ENCODE measurements around the gene INPP5E.
A peak's percentile ranks its signal among the peaks of the same experiment; 100 is the strongest.

The INPP5E gene

GRCh38 chr9:136439481-136440408, at the start of gene INPP5E:
Gene INPP5E (minus strand): TSS chr9:136439845. CDS start chr9:136439419, 426 bp downstream.
- Histone ChIP-seq H3K36me3 (ENCODE audit: control insufficient read depth in 1 of 2, insufficient read depth in 2 of 2, low read length in 2 of 2) (peaks cover 24 to 50% of the 10 kb centered on the region in 2 donors), H3K27ac (ENCODE audit: low read depth, low read length) (no peak within 1 kb of the TSS), H3K4me1 (ENCODE audit: control insufficient read depth in 1 of 2, insufficient read depth in 2 of 2, low read length in 2 of 2) (peaks cover 23 to 25% of the 10 kb centered on the region in 2 donors), H3K9me3 (ENCODE audit: control insufficient read depth in 1 of 2, low read length in 2 of 2) (no peaks in the 10 kb centered on the region), H3K4me3 (ENCODE audit: low read depth in 1 of 2, low read length in 2 of 2) (peak within 1 kb of the TSS; percentile 77 to 85), H3K27me3 (ENCODE audit: control insufficient read depth in 1 of 2, insufficient read depth in 2 of 2, low read length in 2 of 2) (no peaks in the 10 kb centered on the region), H3K9ac (ENCODE audit: low read depth in 1 of 2, low read length in 2 of 2) (peak within 1 kb of the TSS; percentile 62 to 70)

GRCh38 chr9:136488247-136489214, 48.9 kb upstream of the INPP5E start:
- Histone ChIP-seq H3K27me3 (ENCODE audit: control insufficient read depth in 1 of 2, insufficient read depth in 2 of 2, low read length in 2 of 2) (no peaks in the 10 kb centered on the region), H3K9ac (ENCODE audit: low read depth in 1 of 2, low read length in 2 of 2) (no peak overlapping the region), H3K4me1 (ENCODE audit: control insufficient read depth in 1 of 2, insufficient read depth in 2 of 2, low read length in 2 of 2) (peaks cover 11 to 15% of the 10 kb centered on the region in 2 donors), H3K4me3 (ENCODE audit: low read depth in 1 of 2, low read length in 2 of 2) (no peak overlapping the region), H3K36me3 (ENCODE audit: control insufficient read depth in 1 of 2, insufficient read depth in 2 of 2, low read length in 2 of 2) (no peaks in the 10 kb centered on the region), H3K27ac (ENCODE audit: low read depth, low read length) (no peak overlapping the region), H3K9me3 (ENCODE audit: control insufficient read depth in 1 of 2, low read length in 2 of 2) (no peaks in the 10 kb centered on the region)

- H3K27me3 ChIP-seq (ENCODE audit: control insufficient read depth in 1 of 2, insufficient read depth in 2 of 2, low read length in 2 of 2) = no peaks in the 10 kb centered on the region
- no peak overlapping the region for H3K9ac ChIP-seq (ENCODE audit: low read depth in 1 of 2, low read length in 2 of 2)
- no peaks in the 10 kb centered on the region for H3K9me3 ChIP-seq (ENCODE audit: control insufficient read depth in 1 of 2, low read length in 2 of 2)
- no peak overlapping the region for H3K27ac ChIP-seq (ENCODE audit: low read depth, low read length)
- H3K4me3 ChIP-seq (ENCODE audit: low read depth in 1 of 2, low read length in 2 of 2) = no peak overlapping the region
- peaks cover 11 to 15% of the 10 kb centered on the region in 2 donors for H3K4me1 ChIP-seq (ENCODE audit: control insufficient read depth in 1 of 2, insufficient read depth in 2 of 2, low read length in 2 of 2)
- H3K36me3 ChIP-seq (ENCODE audit: control insufficient read depth in 1 of 2, insufficient read depth in 2 of 2, low read length in 2 of 2) = no peaks in the 10 kb centered on the region
Observed at GRCh38 chr9:136487672-136488071, 48.0 kb upstream of the INPP5E start.

GRCh38 chr9:136486823-136487620, 47.4 kb upstream of the INPP5E start:
- Histone ChIP-seq H3K27ac (ENCODE audit: low read depth, low read length) (no peak overlapping the region), H3K9ac (ENCODE audit: low read depth in 1 of 2, low read length in 2 of 2) (no peak overlapping the region), H3K9me3 (ENCODE audit: control insufficient read depth in 1 of 2, low read length in 2 of 2) (no peaks in the 10 kb centered on the region), H3K4me3 (ENCODE audit: low read depth in 1 of 2, low read length in 2 of 2) (no peak overlapping the region), H3K36me3 (ENCODE audit: control insufficient read depth in 1 of 2, insufficient read depth in 2 of 2, low read length in 2 of 2) (no peaks in the 10 kb centered on the region), H3K4me1 (ENCODE audit: control insufficient read depth in 1 of 2, insufficient read depth in 2 of 2, low read length in 2 of 2) (peaks cover 12 to 18% of the 10 kb centered on the region in 2 donors), H3K27me3 (ENCODE audit: control insufficient read depth in 1 of 2, insufficient read depth in 2 of 2, low read length in 2 of 2) (no peaks in the 10 kb centered on the region)

- Histone ChIP-seq H3K27ac (ENCODE audit: low read depth, low read length) (no peak overlapping the region), H3K4me3 (ENCODE audit: low read depth in 1 of 2, low read length in 2 of 2) (no peak overlapping the region), H3K9ac (ENCODE audit: low read depth in 1 of 2, low read length in 2 of 2) (no peak overlapping the region), H3K9me3 (ENCODE audit: control insufficient read depth in 1 of 2, low read length in 2 of 2) (no peaks in the 10 kb centered on the region), H3K27me3 (ENCODE audit: control insufficient read depth in 1 of 2, insufficient read depth in 2 of 2, low read length in 2 of 2) (no peaks in the 10 kb centered on the region), H3K36me3 (ENCODE audit: control insufficient read depth in 1 of 2, insufficient read depth in 2 of 2, low read length in 2 of 2) (no peaks in the 10 kb centered on the region), H3K4me1 (ENCODE audit: control insufficient read depth in 1 of 2, insufficient read depth in 2 of 2, low read length in 2 of 2) (peaks cover 20 to 26% of the 10 kb centered on the region in 2 donors)
Observed at GRCh38 chr9:136486131-136486530, 46.5 kb upstream of the INPP5E start.

GRCh38 chr9:136485049-136486045, 45.7 kb upstream of the INPP5E start:
- peak overlapping the region in 1 of 2 donors; percentile 6 for H3K9ac ChIP-seq (ENCODE audit: low read depth in 1 of 2, low read length in 2 of 2)
- no peak overlapping the region for H3K27ac ChIP-seq (ENCODE audit: low read depth, low read length)

GRCh38 chr9:136484153-136485048, 44.8 kb upstream of the INPP5E start:
- Histone ChIP-seq H3K27me3 (ENCODE audit: control insufficient read depth in 1 of 2, insufficient read depth in 2 of 2, low read length in 2 of 2) (no peaks in the 10 kb centered on the region), H3K36me3 (ENCODE audit: control insufficient read depth in 1 of 2, insufficient read depth in 2 of 2, low read length in 2 of 2) (peaks cover 0 to 3% of the 10 kb centered on the region in 2 donors), H3K4me3 (ENCODE audit: low read depth in 1 of 2, low read length in 2 of 2) (peak overlapping the region; percentile 66 to 73), H3K4me1 (ENCODE audit: control insufficient read depth in 1 of 2, insufficient read depth in 2 of 2, low read length in 2 of 2) (peaks cover 20 to 26% of the 10 kb centered on the region in 2 donors), H3K27ac (ENCODE audit: low read depth, low read length) (peak overlapping the region; percentile 100), H3K9ac (ENCODE audit: low read depth in 1 of 2, low read length in 2 of 2) (peak overlapping the region; percentile 43 to 84), H3K9me3 (ENCODE audit: control insufficient read depth in 1 of 2, low read length in 2 of 2) (no peaks in the 10 kb centered on the region)

More at GRCh38 chr9:136485049-136486045, 45.7 kb upstream of the INPP5E start:
- Histone ChIP-seq H3K4me1 (ENCODE audit: control insufficient read depth in 1 of 2, insufficient read depth in 2 of 2, low read length in 2 of 2) (peaks cover 20 to 26% of the 10 kb centered on the region in 2 donors), H3K36me3 (ENCODE audit: control insufficient read depth in 1 of 2, insufficient read depth in 2 of 2, low read length in 2 of 2) (no peaks in the 10 kb centered on the region), H3K4me3 (ENCODE audit: low read depth in 1 of 2, low read length in 2 of 2) (no peak overlapping the region), H3K27me3 (ENCODE audit: control insufficient read depth in 1 of 2, insufficient read depth in 2 of 2, low read length in 2 of 2) (no peaks in the 10 kb centered on the region), H3K9me3 (ENCODE audit: control insufficient read depth in 1 of 2, low read length in 2 of 2) (no peaks in the 10 kb centered on the region)

- Histone ChIP-seq H3K27me3 (ENCODE audit: control insufficient read depth in 1 of 2, insufficient read depth in 2 of 2, low read length in 2 of 2) (no peaks in the 10 kb centered on the region), H3K9me3 (ENCODE audit: control insufficient read depth in 1 of 2, low read length in 2 of 2) (no peaks in the 10 kb centered on the region), H3K27ac (ENCODE audit: low read depth, low read length) (peak overlapping the region; percentile 100), H3K4me1 (ENCODE audit: control insufficient read depth in 1 of 2, insufficient read depth in 2 of 2, low read length in 2 of 2) (peaks cover 20 to 26% of the 10 kb centered on the region in 2 donors), H3K9ac (ENCODE audit: low read depth in 1 of 2, low read length in 2 of 2) (peak overlapping the region; percentile 76 to 84), H3K36me3 (ENCODE audit: control insufficient read depth in 1 of 2, insufficient read depth in 2 of 2, low read length in 2 of 2) (peaks cover 0 to 3% of the 10 kb centered on the region in 2 donors), H3K4me3 (ENCODE audit: low read depth in 1 of 2, low read length in 2 of 2) (peak overlapping the region; percentile 66 to 73)
Observed at GRCh38 chr9:136483589-136484152, 44.0 kb upstream of the INPP5E start.
